Muscle of leg (tissue), 16 donors: Measurements from ENCODE around the gene MBD2. TPM values are rescaled to one million over a fixed set of nuclear protein-coding genes. Genes with fewer than 3 reads are reported as not detected.
"Not testable (repeated sequence)": the region's sequence is repeated elsewhere in the genome, so short reads cannot be mapped to it uniquely, and the experiment has no call there.

Experiments
- DNase-seq: peaks from one replicate; pipeline ENCODE4 v3.0.0; 2013
- H3K27ac ChIP-seq: one replicate; pipeline ENCODE4 v1.5.1; 2013; ENCODE audit warnings: mild to moderate bottlenecking, low read length, control low read depth
- H3K27me3 ChIP-seq: one replicate; pipeline ENCODE4 v1.6.1; 2013; ENCODE audit warnings: low read length; ENCODE audit not compliant: control insufficient read depth, insufficient read depth
- H3K36me3 ChIP-seq: one replicate; pipeline ENCODE4 v1.6.1; 2013; ENCODE audit warnings: low read length; ENCODE audit not compliant: control insufficient read depth, insufficient read depth
- H3K4me1 ChIP-seq: one replicate; pipeline ENCODE4 v1.6.1; 2013; ENCODE audit warnings: low read length; ENCODE audit not compliant: control insufficient read depth, insufficient read depth
- H3K4me3 ChIP-seq: one replicate; pipeline ENCODE4 v1.5.1; 2013; ENCODE audit warnings: low read length, control low read depth
- H3K9me3 ChIP-seq: replicated peaks from 2 replicates; pipeline ENCODE4 v1.6.1; 2013; ENCODE audit warnings: low read depth, low read length; ENCODE audit not compliant: control insufficient read depth
- WGBS: methylation state at CpG from one replicate; pipeline ENCODE4 v1.1.5; 2013; ENCODE audit warnings: missing lambda C conversion rate; ENCODE audit not compliant: insufficient coverage; 5-methylcytosine and 5-hydroxymethylcytosine counted together
- long read RNA-seq, 11 donors: transcript quantifications; one replicate each; lab custom pipeline, GENCODE V29; 2026
- polyA plus RNA-seq, 8 donors: library from polyadenylated mRNA; unstranded; fragments of 120-200 nt; gene quantifications; one replicate each; pipeline versions ENCODE4 v1.2.1 to v1.2.3, GENCODE V29; 2013; ENCODE audit warnings: inconsistent platforms in 1 of 8, low replicate concordance in 1 of 8; ENCODE audit not compliant: insufficient read length in 8 of 8, insufficient read depth in 1 of 8
- total RNA-seq: library from RNA; stranded (reverse); fragments of 120-200 nt; gene quantifications from one replicate; pipeline ENCODE4 v1.2.4, GENCODE V29; 2013

Gene MBD2
- total RNA-seq, result 26.5 TPM
- polyA plus RNA-seq, result 10 to 100 TPM; 38.4 to 60.5 (median 44.4) TPM
- long read RNA-seq, donor 1, full-length matches to known transcripts, result 5 of 5 reads
- long read RNA-seq, donor 1, partial matches to known transcripts, result 0 of 5 reads
- long read RNA-seq, donor 1, other reads (novel, unspliced or antisense), result 0 of 5 reads
- long read RNA-seq, donor 2, full-length matches to known transcripts, result 1 of 1 reads
- long read RNA-seq, donor 2, partial matches to known transcripts, result 0 of 1 reads
- long read RNA-seq, donor 2, other reads (novel, unspliced or antisense), result 0 of 1 reads
- long read RNA-seq, donor 3, full-length matches to known transcripts, result 14 of 14 reads
- long read RNA-seq, donor 3, partial matches to known transcripts, result 0 of 14 reads
- long read RNA-seq, donor 3, other reads (novel, unspliced or antisense), result 0 of 14 reads
- long read RNA-seq, donor 4, full-length matches to known transcripts, result 6 of 11 reads
- long read RNA-seq, donor 4, partial matches to known transcripts, result 5 of 11 reads
- long read RNA-seq, donor 4, other reads (novel, unspliced or antisense), result 0 of 11 reads
- long read RNA-seq, donor 5, full-length matches to known transcripts, result 34 of 44 reads
- long read RNA-seq, donor 5, partial matches to known transcripts, result 10 of 44 reads
- long read RNA-seq, donor 5, other reads (novel, unspliced or antisense), result 0 of 44 reads
- long read RNA-seq, donor 6, full-length matches to known transcripts, result 16 of 16 reads
- long read RNA-seq, donor 6, partial matches to known transcripts, result 0 of 16 reads
- long read RNA-seq, donor 6, other reads (novel, unspliced or antisense), result 0 of 16 reads
- long read RNA-seq, donor 7, full-length matches to known transcripts, result 6 of 6 reads
- long read RNA-seq, donor 7, partial matches to known transcripts, result 0 of 6 reads
- long read RNA-seq, donor 7, other reads (novel, unspliced or antisense), result 0 of 6 reads
- long read RNA-seq, donor 8, full-length matches to known transcripts, result 5 of 5 reads
- long read RNA-seq, donor 8, partial matches to known transcripts, result 0 of 5 reads
- long read RNA-seq, donor 8, other reads (novel, unspliced or antisense), result 0 of 5 reads
- long read RNA-seq, donor 9, full-length matches to known transcripts, result 4 of 4 reads
- long read RNA-seq, donor 9, partial matches to known transcripts, result 0 of 4 reads
- long read RNA-seq, donor 9, other reads (novel, unspliced or antisense), result 0 of 4 reads
- long read RNA-seq, donor 10, full-length matches to known transcripts, result 8 of 14 reads
- long read RNA-seq, donor 10, partial matches to known transcripts, result 6 of 14 reads
- long read RNA-seq, donor 10, other reads (novel, unspliced or antisense), result 0 of 14 reads
- long read RNA-seq, donor 11, full-length matches to known transcripts, result 8 of 8 reads
- long read RNA-seq, donor 11, partial matches to known transcripts, result 0 of 8 reads
- long read RNA-seq, donor 11, other reads (novel, unspliced or antisense), result 0 of 8 reads

GRCh38 chr18:54224379-54225014 lies at the start of gene MBD2:
TSS of gene MBD2 (minus strand) at chr18:54224669. CDS start at chr18:54224559, 110 bp downstream.
- no peaks in the 10 kb centered on the region for H3K9me3 ChIP-seq
- H3K36me3 ChIP-seq, result no peaks in the 10 kb centered on the region
- H3K27ac ChIP-seq, result peak within 1 kb of the TSS; percentile 92
- no peaks in the 10 kb centered on the region for H3K27me3 ChIP-seq
- DNase-seq, result peak; percentile 99
- peak within 1 kb of the TSS; percentile 75 for H3K4me3 ChIP-seq
- WGBS, result under 1% methylated on average over 49 of the region's 66 CpGs
- H3K4me1 ChIP-seq, result peaks cover 8% of the 10 kb centered on the region

- H3K27me3 ChIP-seq, result no peaks in the 10 kb centered on the region
- WGBS, result 0% methylated on average over 13 of the region's 27 CpGs
- no peaks in the 10 kb centered on the region for H3K9me3 ChIP-seq
- H3K4me1 ChIP-seq, result peaks cover 9% of the 10 kb centered on the region
- H3K27ac ChIP-seq, result peak overlapping the region; percentile 94
- peak overlapping the region; percentile 89 for H3K4me3 ChIP-seq
- no peaks in the 10 kb centered on the region for H3K36me3 ChIP-seq
- DNase-seq, result peak; percentile 70
These were observed 45.7 kb upstream of the MBD2 start for GRCh38 chr18:54269893-54270844.

- Histone ChIP-seq H3K9me3 (no peaks in the 10 kb centered on the region), H3K27ac (peak overlapping the region; percentile 94), H3K27me3 (no peaks in the 10 kb centered on the region), H3K36me3 (no peaks in the 10 kb centered on the region), H3K4me1 (peaks cover 9% of the 10 kb centered on the region), H3K4me3 (peak overlapping the region; percentile 89)
- DNase-seq, result no peak
- WGBS, result no CpG with 5 or more reads among the region's 6 CpGs
These were observed 44.3 kb upstream of the MBD2 start for GRCh38 chr18:54268751-54269150.

GRCh38 chr18:54267701-54268100 lies 43.2 kb upstream of the MBD2 start:
- no peak for DNase-seq

GRCh38 chr18:54263904-54264336 lies 39.5 kb upstream of the MBD2 start:
- Histone ChIP-seq H3K27me3 (no peaks in the 10 kb centered on the region), H3K36me3 (no peaks in the 10 kb centered on the region), H3K9me3 (no peaks in the 10 kb centered on the region), H3K4me3 (no peak overlapping the region), H3K4me1 (peaks cover 2% of the 10 kb centered on the region), H3K27ac (no peak overlapping the region)
- DNase-seq, result no peak
- no CpG with 5 or more reads among the region's 1 CpG for WGBS

More at GRCh38 chr18:54267701-54268100, 43.2 kb upstream of the MBD2 start:
- peaks cover 9% of the 10 kb centered on the region for H3K4me1 ChIP-seq
- H3K27ac ChIP-seq, result no peak overlapping the region
- H3K27me3 ChIP-seq, result no peaks in the 10 kb centered on the region
- no peaks in the 10 kb centered on the region for H3K36me3 ChIP-seq
- 89% methylated on average over 4 of the region's 7 CpGs for WGBS
- no peak overlapping the region for H3K4me3 ChIP-seq
- H3K9me3 ChIP-seq, result no peaks in the 10 kb centered on the region

- Histone ChIP-seq H3K4me1 (no peaks in the 10 kb centered on the region), H3K9me3 (no peaks in the 10 kb centered on the region), H3K36me3 (no peaks in the 10 kb centered on the region), H3K4me3 (no peak overlapping the region), H3K27me3 (no peaks in the 10 kb centered on the region), H3K27ac (no peak overlapping the region)
- WGBS, result 89% methylated on average over 2 of the region's 3 CpGs
- DNase-seq, result no peak
These were observed 37.4 kb upstream of the MBD2 start for GRCh38 chr18:54261894-54262293.

GRCh38 chr18:54260396-54261072 lies 36.1 kb upstream of the MBD2 start:
- Histone ChIP-seq H3K4me1 (no peaks in the 10 kb centered on the region), H3K4me3 (no peak overlapping the region), H3K27ac (no peak overlapping the region), H3K27me3 (no peaks in the 10 kb centered on the region), H3K36me3 (no peaks in the 10 kb centered on the region), H3K9me3 (no peaks in the 10 kb centered on the region)
- DNase-seq, result no peak
- 86% methylated on average over 4 of the region's 9 CpGs for WGBS

- DNase-seq, H3K9me3 ChIP-seq, H3K4me3 ChIP-seq, H3K36me3 ChIP-seq, H3K4me1 ChIP-seq, H3K27ac ChIP-seq, H3K27me3 ChIP-seq: not testable (repeated sequence)
- 80% methylated on average over 2 of the region's 6 CpGs for WGBS
These were observed 33.3 kb upstream of the MBD2 start for GRCh38 chr18:54257818-54258217.
